GM19193 (cell line): ENCODE results near the gene EEF1AKMT2.

ENCODE experiments used
- POLR2A ChIP-seq: IDR thresholded peaks from 4 replicates; pipeline ENCODE4 v1.6.1; 2011; ENCODE audit not compliant: insufficient read depth, insufficient read length; ENCODE audit errors: extremely low read depth

Gene EEF1AKMT2

DNA sequence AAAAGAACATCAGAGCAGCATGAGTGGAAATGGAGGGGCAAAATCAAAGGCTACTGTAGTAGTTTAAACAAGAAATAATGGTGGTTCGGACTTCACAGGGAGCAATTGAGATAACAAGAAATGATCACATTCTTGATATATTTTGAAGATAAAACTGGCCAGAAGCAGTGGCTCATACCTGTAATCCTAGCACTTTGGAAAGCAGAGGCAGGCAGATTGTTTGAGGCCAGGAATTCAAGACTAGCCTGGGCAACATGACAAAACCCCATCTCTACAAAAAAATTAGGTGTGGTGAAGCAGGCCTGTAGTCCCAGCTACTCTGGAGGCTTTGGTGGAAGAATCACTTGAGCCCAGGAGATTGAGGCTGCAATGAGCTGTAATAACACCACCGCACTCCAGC, 22.9 kb downstream of the EEF1AKMT2 start:
- no peak for TF ChIP-seq POLR2A

GRCh38 chr10:124765256-124765655, 26.4 kb downstream of the EEF1AKMT2 start:
- TF ChIP-seq POLR2A: no peak

DNA sequence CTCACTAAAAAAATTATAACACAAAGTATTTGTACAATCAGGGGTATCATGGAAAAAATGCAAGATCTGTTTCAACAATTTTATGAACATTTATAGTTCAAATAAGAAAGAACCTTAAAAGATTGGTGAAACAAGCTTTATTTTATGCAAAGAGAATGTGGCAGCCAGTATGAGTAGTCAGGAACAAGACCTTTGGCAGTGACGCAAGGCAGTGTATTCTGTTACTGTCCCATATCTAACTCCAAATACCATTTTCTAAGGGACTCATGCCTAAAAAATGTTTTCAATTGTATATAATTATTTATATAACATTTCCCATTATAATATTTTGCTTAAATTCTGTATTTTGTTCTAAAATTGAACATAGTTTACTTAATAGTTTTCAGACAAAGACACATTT, 28.4 kb downstream of the EEF1AKMT2 start:
- TF ChIP-seq POLR2A: no peak

DNA sequence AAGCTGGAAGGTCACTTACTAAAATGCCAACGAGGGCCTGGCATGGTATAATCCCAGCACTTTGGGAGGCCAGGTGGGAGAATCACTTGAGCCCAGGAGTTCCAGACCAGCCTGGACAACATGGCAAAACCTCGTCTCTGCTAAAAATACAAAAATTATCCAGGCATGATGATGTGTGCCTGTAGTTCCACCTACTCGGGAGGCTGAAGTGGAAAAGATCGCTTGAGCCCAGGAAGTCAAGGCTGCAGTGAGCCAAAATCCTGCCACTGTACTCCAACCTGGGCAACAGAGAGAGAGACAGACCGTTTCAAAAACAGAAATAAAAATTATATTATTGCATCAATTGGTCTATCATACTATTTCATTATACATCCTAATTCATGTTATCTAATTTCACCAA, 29.4 kb downstream of the EEF1AKMT2 start:
- no peak for TF ChIP-seq POLR2A

- no peak for TF ChIP-seq POLR2A
These were observed 35.4 kb downstream of the EEF1AKMT2 start for GRCh38 chr10:124756156-124756903.

DNA sequence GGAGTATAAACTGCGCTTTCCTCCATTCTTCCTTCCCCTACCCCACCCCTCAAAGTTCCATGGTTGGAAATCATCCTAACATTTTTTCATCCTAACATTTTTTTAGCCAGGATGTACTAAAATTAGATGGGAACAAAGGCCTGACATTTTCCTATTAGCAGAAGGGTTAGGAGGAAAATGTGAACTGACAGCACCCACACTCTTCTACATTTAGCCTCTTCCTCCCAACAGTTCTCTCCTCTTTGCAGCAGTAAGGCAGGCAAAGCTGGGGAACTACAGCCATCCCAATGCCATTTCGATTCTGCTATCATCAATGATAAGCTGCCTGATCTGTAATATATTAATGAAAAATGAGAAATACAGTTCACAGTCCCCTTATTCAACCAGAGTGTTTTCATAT, 36.1 kb downstream of the EEF1AKMT2 start:
- TF ChIP-seq POLR2A: no peak

GRCh38 chr10:124754227-124754626, 37.5 kb downstream of the EEF1AKMT2 start:
- no peak for TF ChIP-seq POLR2A

- no peak for TF ChIP-seq POLR2A
These were observed 42.6 kb downstream of the EEF1AKMT2 start for GRCh38 chr10:124748953-124749645.

DNA sequence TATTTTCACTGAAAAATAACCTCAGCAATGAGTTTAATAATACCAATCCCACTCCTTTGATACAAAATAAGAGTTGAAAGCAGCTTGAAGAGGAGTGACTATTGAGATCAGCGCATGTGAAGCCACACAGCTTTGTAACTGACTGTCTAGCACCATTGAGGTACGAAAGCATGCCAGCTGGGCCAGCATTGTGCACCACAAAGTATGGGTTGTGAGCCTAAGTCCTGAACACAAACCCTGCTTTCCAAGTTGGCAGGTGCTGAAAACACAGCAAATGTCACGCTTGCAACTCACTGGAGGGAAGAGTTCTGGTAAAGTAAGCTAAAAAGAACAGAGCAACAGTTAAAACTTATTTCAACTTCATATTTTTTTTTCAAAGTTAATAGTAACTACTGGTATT, 43.5 kb downstream of the EEF1AKMT2 start:
- no peak for TF ChIP-seq POLR2A

DNA sequence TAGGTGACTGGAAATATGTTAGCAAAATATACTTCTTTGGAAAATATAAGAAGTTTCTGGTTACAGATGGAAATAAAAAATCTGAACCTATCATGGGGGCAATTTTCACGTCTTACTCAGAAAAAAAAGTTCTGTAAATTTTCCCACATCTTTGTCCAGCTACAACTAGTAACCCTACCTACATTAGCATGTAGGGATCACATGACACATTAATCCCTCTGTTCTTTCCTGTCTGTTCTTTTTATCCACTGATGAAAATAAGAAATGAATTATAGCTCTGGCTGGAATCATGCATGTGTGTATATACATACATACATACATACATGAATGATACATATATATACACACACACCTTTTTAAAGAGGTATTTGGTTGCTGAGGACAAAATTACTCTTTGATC, 43.9 kb downstream of the EEF1AKMT2 start:
- TF ChIP-seq POLR2A: no peak

GRCh38 chr10:124746992-124747391, 44.7 kb downstream of the EEF1AKMT2 start:
- TF ChIP-seq POLR2A: no peak

GRCh38 chr10:124745673-124746072, 46.0 kb downstream of the EEF1AKMT2 start:
- no peak for TF ChIP-seq POLR2A

DNA sequence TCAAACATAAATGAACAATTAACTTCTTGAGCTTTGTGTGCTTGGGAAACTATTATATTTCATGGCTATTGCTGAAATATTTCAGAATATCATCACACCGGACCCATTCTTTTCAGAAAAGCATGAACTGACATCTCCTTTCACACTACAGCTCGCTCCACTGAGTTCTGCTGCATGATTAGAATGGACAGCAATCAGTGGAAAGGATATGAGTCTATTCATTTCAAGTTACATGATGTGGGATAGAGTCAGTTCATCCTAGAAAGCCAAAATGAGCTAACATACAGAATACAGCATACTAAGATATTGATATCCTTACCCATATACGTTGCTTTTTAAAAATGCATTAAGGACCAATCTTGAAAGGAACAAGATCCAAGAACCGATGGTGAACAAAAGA, 46.4 kb downstream of the EEF1AKMT2 start:
- TF ChIP-seq POLR2A: no peak

GRCh38 chr10:124744102-124745050, 47.3 kb downstream of the EEF1AKMT2 start, which contains the start of gene FAM53B:
Gene FAM53B (minus strand): TSS chr10:124744378. CDS start chr10:124706713, 37,665 bp downstream.
- peak; percentile 65 for TF ChIP-seq POLR2A

- TF ChIP-seq POLR2A: no peak
These were observed 48.2 kb downstream of the EEF1AKMT2 start for GRCh38 chr10:124743191-124744101.
